Body of pancreas (tissue), 4 donors: ENCODE measurements around the gene MAP3K6. TPM values are rescaled to one million over a fixed set of nuclear protein-coding genes. Genes with fewer than 3 reads are reported as not detected.

Experiments used
- ATAC-seq: fragments of 150-250 bp; one replicate; pipeline ENCODE4 v1.9.1; 2016
- DNase-seq, 4 donors: peaks; one replicate each; pipeline ENCODE4 v3.0.0-alpha.2; 2019
- H3K27ac ChIP-seq, 4 donors: fragments of 200-600 bp; sonication (generic); 1 replicate in 3 of 4; 2 replicates in 1 of 4; pipeline versions ENCODE4 v1.5.1 to v1.6.1; 2016 to 2019; ENCODE audit warnings: mild to moderate bottlenecking in 1 of 4, mixed read lengths in 1 of 4, moderate library complexity in 1 of 4
- H3K27me3 ChIP-seq, 2 donors: fragments of 200-600 bp; sonication (generic); one replicate each; pipeline ENCODE4 v1.6.0; 2016; ENCODE audit warnings: mild to moderate bottlenecking in 1 of 2
- H3K36me3 ChIP-seq, 2 donors: fragments of 200-600 bp; sonication (generic); replicated peaks in 1 of 2; 2 replicates each; pipeline ENCODE4 v1.5.1; 2016; ENCODE audit warnings: low read depth in 2 of 2; ENCODE audit not compliant: insufficient read depth in 1 of 2
- H3K4me1 ChIP-seq: fragments of 200-600 bp; sonication (generic); one replicate; pipeline ENCODE4 v1.6.0; 2016
- H3K4me3 ChIP-seq, 2 donors: fragments of 200-600 bp; sonication (generic); 1 replicate in 1 of 2; 2 replicates in 1 of 2; pipeline ENCODE4 v1.5.1; 2016 to 2019
- H3K9me3 ChIP-seq, 3 donors: fragments of 200-600 bp; sonication (generic); 1 replicate in 2 of 3; 2 replicates in 1 of 3; pipeline ENCODE4 v1.5.1; 2016
- CTCF ChIP-seq, 7 experiments: fragments of 450-650 bp in 4 of 7; fragments of 200-600 bp in 3 of 7; sonication (generic) in 3 of 7; IDR thresholded peaks; one replicate each; pipeline ENCODE4 v1.5.1; 2016 to 2019; ENCODE audit warnings: antibody characterized with exemption in 7 of 7
- POLR2A ChIP-seq, 3 donors: fragments of 450-650 bp; IDR thresholded peaks; one replicate each; pipeline ENCODE4 v1.6.1; 2016; ENCODE audit warnings: antibody characterized with exemption in 3 of 3, mild to moderate bottlenecking in 2 of 3
- WGBS, 2 donors: methylation state at CpG; one replicate each; pipeline ENCODE4 v1.1.5; 2017; 5-methylcytosine and 5-hydroxymethylcytosine counted together
- intact Hi-C: fragments of 100-400 bp; cut with DNase I; formaldehyde crosslinking; loops from one replicate; pipeline ENCODE4 v1.15.1; 2023
- total RNA-seq, 2 donors: library from RNA; depleted of rRNA; stranded (reverse); fragments of >200 nt; gene quantifications; one replicate each; pipeline ENCODE4 v1.1.0, GENCODE V29; 2016

The MAP3K6 gene
- total RNA-seq, 2 donors from 2014 or later: 28.8 to 31.3 TPM

GRCh38 chr1:27374362-27375086 lies 7.8 kb upstream of the MAP3K6 start, which contains the start of gene FCN3:
Gene FCN3, minus strand, starts transcription at chr1:27374824. Its CDS starts 6 bp downstream, at chr1:27374818.
- DNase-seq (no peak), ATAC-seq (no peak)
- Histone ChIP-seq H3K27me3 (no peaks in the 10 kb centered on the region), H3K9me3 (no peaks in the 10 kb centered on the region), H3K4me3 (no peak within 1 kb of the TSS), H3K36me3 (no peaks in the 10 kb centered on the region), H3K27ac (no peak within 1 kb of the TSS), H3K4me1 (no peaks in the 10 kb centered on the region)
- TF ChIP-seq POLR2A (IDR thresholded peaks at IDR 0.05) (no peak), CTCF (IDR thresholded peaks at IDR 0.05) (no peak)
- 68 to 78% methylated on average over 3 to 4 of the region's 4 CpGs for WGBS, 2 donors
- intact Hi-C loops: no loop called here

GRCh38 chr1:27372808-27373690 lies 6.3 kb upstream of the MAP3K6 start:
- no peak overlapping the region for H3K4me3 ChIP-seq
- H3K27ac ChIP-seq: no peak overlapping the region
- TF ChIP-seq CTCF (IDR thresholded peaks at IDR 0.05) (no peak), POLR2A (IDR thresholded peaks at IDR 0.05) (no peak)
- H3K27me3 ChIP-seq: no peaks in the 10 kb centered on the region
- H3K4me1 ChIP-seq: peaks cover under 1% of the 10 kb centered on the region
- WGBS, 2 donors: 80 to 89% methylated on average over 7 to 9 of the region's 11 CpGs
- DNase-seq (no peak), ATAC-seq (peak; percentile 20)
- intact Hi-C loops: no loop called here
- H3K36me3 ChIP-seq: no peaks in the 10 kb centered on the region
- H3K9me3 ChIP-seq: no peaks in the 10 kb centered on the region

GRCh38 chr1:27372022-27372807 lies 5.5 kb upstream of the MAP3K6 start:
- H3K27me3 ChIP-seq: no peaks in the 10 kb centered on the region
- H3K9me3 ChIP-seq: no peaks in the 10 kb centered on the region
- H3K36me3 ChIP-seq: no peaks in the 10 kb centered on the region
- ATAC-seq: no peak
- WGBS, 2 donors: 89 to 91% methylated on average over 19 of the region's 19 CpGs
- no peak for DNase-seq
- H3K4me1 ChIP-seq: peaks cover 9% of the 10 kb centered on the region
- no peak for TF ChIP-seq CTCF (IDR thresholded peaks at IDR 0.05)
- no peak for TF ChIP-seq POLR2A (IDR thresholded peaks at IDR 0.05)
- no peak overlapping the region for H3K27ac ChIP-seq
- H3K4me3 ChIP-seq: no peak overlapping the region
- intact Hi-C loops: no loop called here

- Histone ChIP-seq H3K4me1 (peaks cover 24% of the 10 kb centered on the region), H3K9me3 (no peaks in the 10 kb centered on the region), H3K27me3 (no peaks in the 10 kb centered on the region), H3K36me3 (no peaks in the 10 kb centered on the region), H3K27ac (no peak overlapping the region), H3K4me3 (no peak overlapping the region)
- DNase-seq (no peak), ATAC-seq (no peak)
- 49 to 83% methylated on average over 10 to 13 of the region's 13 CpGs for WGBS, 2 donors
- intact Hi-C loops: no loop called here
- TF ChIP-seq POLR2A (IDR thresholded peaks at IDR 0.05) (no peak), CTCF (IDR thresholded peaks at IDR 0.05) (peak in 1 of 7 experiments; percentile 9)
Measured at GRCh38 chr1:27368869-27369582, 2.3 kb upstream of the MAP3K6 start.
